Endometrial microvascular endothelial cells (primary cell): ENCODE measurements around the gene NOA1. TPM values are rescaled to one million over a fixed set of nuclear protein-coding genes. Genes with fewer than 3 reads are reported as not detected.
"Not testable (repeated sequence)": the region's sequence is repeated elsewhere in the genome, so short reads cannot be mapped to it uniquely, and the experiment has no call there.

Experiments used
- in situ Hi-C: cut with HindIII; loops from 2 replicates; pipeline ENCODE4 v1.10.0; 2017; ENCODE audit warnings: low sequenced_read_pairs, low pct_unique_long_range_greater_than_20kb; ENCODE audit errors: inconsistent ontology term
- total RNA-seq: library from RNA; depleted of rRNA; stranded (reverse); fragments of >200 nt; gene quantifications from one replicate; pipeline ENCODE4 v1.2.3, GENCODE V29; 2015; ENCODE audit errors: inconsistent ontology term

The NOA1 gene
- total RNA-seq, 1 donor from 2014 or later = 19.0 TPM

DNA sequence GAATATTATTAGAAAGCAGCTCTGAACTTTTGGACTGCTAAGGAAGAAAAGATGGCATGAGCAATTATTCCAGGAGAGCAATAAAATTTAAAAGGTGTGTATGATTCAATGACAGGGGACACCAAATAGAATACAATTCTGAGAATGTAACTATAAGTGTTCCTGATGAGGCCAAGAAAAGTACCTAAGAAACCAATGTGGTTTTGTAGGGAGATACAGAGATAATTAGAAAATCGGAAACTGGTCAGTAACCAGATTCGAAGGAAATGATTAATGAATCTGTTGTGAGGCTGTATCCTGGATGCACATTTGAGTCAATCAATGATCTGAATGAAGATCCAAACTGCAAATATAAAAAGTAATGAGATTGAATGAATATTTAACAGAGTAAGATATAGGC, 6.0 kb downstream of the NOA1 start:
- in situ Hi-C loops = no loop called here

GRCh38 chr4:56961107-56961500, 16.3 kb downstream of the NOA1 start:
- in situ Hi-C loops = no loop called here

DNA sequence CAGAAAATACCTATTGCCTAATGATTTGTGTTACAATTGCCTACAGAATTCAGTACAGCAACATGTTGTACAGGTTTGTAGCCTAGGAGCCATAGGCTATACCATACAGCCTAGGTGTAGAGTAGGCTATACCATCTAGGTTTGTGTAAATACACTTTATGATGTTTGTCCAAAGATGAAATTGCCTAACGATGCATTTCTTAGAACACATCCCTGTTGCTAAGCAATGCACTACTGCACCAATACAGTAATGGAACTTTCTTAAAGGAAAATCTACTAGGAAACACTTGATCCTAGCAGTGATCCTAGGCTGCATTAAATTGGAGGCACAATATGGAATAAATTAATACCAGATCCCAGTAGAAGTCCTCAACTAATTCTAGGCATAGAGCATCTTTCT, 18.3 kb downstream of the NOA1 start:
- in situ Hi-C loops = no loop called here

- in situ Hi-C loops = no loop called here
Measured at GRCh38 chr4:56958111-56958517, 19.3 kb downstream of the NOA1 start.

- in situ Hi-C loops = no loop called here
Measured at GRCh38 chr4:56953680-56954520, 23.5 kb downstream of the NOA1 start.

- in situ Hi-C loops = no loop called here
Measured at GRCh38 chr4:56941403-56941802, 36.0 kb downstream of the NOA1 start.

GRCh38 chr4:56940971-56941370, 36.4 kb downstream of the NOA1 start:
- in situ Hi-C loops = no loop called here

DNA sequence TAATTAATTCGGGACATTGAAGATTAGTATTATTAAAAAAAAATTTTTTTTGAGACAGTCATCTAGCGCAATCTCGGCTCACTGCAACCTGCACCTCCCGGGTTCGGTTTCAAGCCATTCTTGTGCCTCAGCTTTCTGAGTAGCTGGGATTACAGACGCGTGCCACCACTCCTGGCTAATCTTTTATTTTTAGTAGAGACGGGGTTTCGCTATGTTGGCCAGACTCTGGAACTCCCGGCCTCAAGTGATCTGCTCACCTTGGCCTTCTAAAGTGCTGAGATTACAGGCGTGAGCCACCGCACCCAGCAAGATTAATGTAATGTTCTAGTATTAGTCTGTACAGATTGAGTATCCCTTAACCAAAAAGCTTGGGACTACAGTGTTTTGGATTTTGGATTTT, 37.0 kb downstream of the NOA1 start:
- in situ Hi-C loops = no loop called here

GRCh38 chr4:56939826-56940225, 37.6 kb downstream of the NOA1 start:
- in situ Hi-C loops = not testable (repeated sequence)

- in situ Hi-C loops = no loop called here
Measured at GRCh38 chr4:56937262-56937661, 40.1 kb downstream of the NOA1 start.

DNA sequence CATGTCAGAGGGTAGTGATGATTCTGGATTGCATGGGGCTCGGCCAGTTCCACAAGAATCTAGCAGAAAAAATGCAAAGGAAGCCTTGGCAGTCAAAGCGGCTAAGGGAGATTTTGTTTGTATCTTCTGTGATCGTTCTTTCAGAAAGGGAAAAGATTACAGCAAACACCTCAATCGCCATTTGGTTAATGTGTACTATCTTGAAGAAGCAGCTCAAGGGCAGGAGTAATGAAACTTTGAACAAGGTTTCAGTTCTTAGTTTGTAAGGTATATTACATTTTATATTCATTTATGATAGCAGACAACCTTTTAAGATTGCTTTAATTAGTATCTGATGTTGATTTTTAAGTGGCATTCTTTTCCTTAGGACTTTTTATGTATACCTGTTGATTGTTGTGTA, 45.5 kb downstream of the NOA1 start:
- in situ Hi-C loops = no loop called here

- in situ Hi-C loops = no loop called here
Measured at GRCh38 chr4:56930638-56931037, 46.8 kb downstream of the NOA1 start.

- in situ Hi-C loops = no loop called here
Measured at GRCh38 chr4:56927196-56927595, 50.2 kb downstream of the NOA1 start.

- in situ Hi-C loops = not testable (repeated sequence)
Measured at GRCh38 chr4:56914977-56915376, 62.4 kb downstream of the NOA1 start.

DNA sequence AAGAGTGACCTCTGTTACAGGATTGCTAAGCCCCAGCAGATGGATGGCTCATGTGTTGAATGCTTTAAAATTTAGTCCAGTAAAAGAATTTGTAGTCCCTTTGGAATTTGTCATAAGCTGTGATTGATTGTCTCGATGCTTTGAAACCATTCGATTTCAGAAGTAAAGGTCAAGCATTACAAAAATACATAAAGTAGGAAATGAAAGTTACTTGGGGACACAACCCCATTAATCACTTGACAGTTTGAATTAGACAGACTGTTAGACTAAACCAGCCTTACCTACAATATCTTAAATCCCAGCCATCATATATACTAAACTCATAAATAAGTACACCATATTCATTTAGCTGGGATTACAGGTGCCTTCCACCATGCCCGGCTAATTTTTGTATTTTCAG, 63.1 kb downstream of the NOA1 start:
- in situ Hi-C loops = no loop called here

Other genes with a start within 250 kb of the NOA1 start
- gene SPINK2, start 155.9 kb downstream of the NOA1 start, total RNA-seq = not detected
- gene REST, start 69.7 kb downstream of the NOA1 start, total RNA-seq = 24.9 TPM
- gene POLR2B, start 1.3 kb upstream of the NOA1 start, total RNA-seq = 90.5 TPM
- 602 TPM for gene IGFBP7, start 132.8 kb upstream of the NOA1 start, total RNA-seq